GM12878 (cell line): ENCODE results near the gene PLS1. TPM values are rescaled to one million over a fixed set of nuclear protein-coding genes. Genes with fewer than 3 reads are reported as not detected.

Experiments
- ATAC-seq: fragments of 200-7000 bp; cut with Tn5 transposase; 3 replicates; pipeline ENCODE4 v1.9.1; 2020; ENCODE audit warnings: mild to moderate bottlenecking, moderate library complexity
- BruUV-seq: library from RNA; stranded (reverse); fragments of 400-500 nt; replicated peaks from 2 replicates; lab custom pipeline; 2021; lab: Mats Ljungman, UMichigan
- CTCF ChIA-PET: fragments of 300-600 bp; sonication (Branson Sonifier 250); formaldehyde crosslinking; extraction: SDS; loops from one replicate; lab custom pipeline; 2021; ENCODE audit warnings: inconsistent platforms; lab: Yijun Ruan, JAX
- POLR2A ChIA-PET: fragments of 350-600 bp; formaldehyde crosslinking; extraction: SDS; loops from one replicate; lab custom pipeline; 2021; ENCODE audit warnings: inconsistent platforms; lab: Charles Lee
- RAD21 ChIA-PET: fragments of 300-600 bp; sonication (Branson Sonifier 250); formaldehyde crosslinking; loops from one replicate; lab custom pipeline; 2023; ENCODE audit warnings: antibody characterized with exemption; ENCODE audit not compliant: unreplicated experiment; lab: Charles Lee
- SMC1A ChIA-PET: fragments of 300-600 bp; sonication (Branson Sonifier 250); formaldehyde crosslinking; loops from one replicate; lab custom pipeline; 2023; ENCODE audit not compliant: unreplicated experiment, uncharacterized antibody; lab: Charles Lee
- DNase-seq: peaks from one replicate; pipeline ENCODE4 v3.0.0-alpha.2; 2011; ENCODE audit warnings: low read depth, low spot score
- FAIRE-seq: peaks from 3 replicates; lab custom pipeline; 2011; peaks lifted over from hg19 to GRCh38; lab: Jason Lieb, UNC
- H2AFZ ChIP-seq: 2 replicates; pipeline ENCODE4 v1.6.0; 2011; ENCODE audit warnings: low read depth, low read length, control low read depth; ENCODE audit not compliant: control insufficient read depth
- H3K27ac ChIP-seq: 2 replicates; pipeline ENCODE4 v1.5.1; 2011; ENCODE audit warnings: control low read depth; ENCODE audit not compliant: control insufficient read depth, insufficient read depth
- H3K27me3 ChIP-seq, 2 experiments: replicated peaks in 1 of 2; 2 replicates each; pipeline versions ENCODE4 v1.6.0 to v1.6.1; 2011; ENCODE audit warnings: low read length in 1 of 2; ENCODE audit not compliant: control insufficient read depth in 2 of 2, insufficient read depth in 2 of 2
- H3K36me3 ChIP-seq, 2 experiments: 2 replicates each; pipeline ENCODE4 v1.5.1; 2011; ENCODE audit warnings: low read length in 1 of 2; ENCODE audit not compliant: control insufficient read depth in 2 of 2, insufficient read depth in 2 of 2
- H3K4me1 ChIP-seq: 2 replicates; pipeline ENCODE4 v1.6.1; 2011; ENCODE audit warnings: mild to moderate bottlenecking, low read length, moderate library complexity, mixed read lengths; ENCODE audit not compliant: control insufficient read depth, insufficient read depth
- H3K4me2 ChIP-seq: 2 replicates; pipeline ENCODE4 v1.6.0; 2011; ENCODE audit warnings: control low read depth; ENCODE audit not compliant: control insufficient read depth, insufficient read depth
- H3K4me3 ChIP-seq: fragments of 200-600 bp; sonication (generic); 2 replicates; pipeline ENCODE4 v1.5.1; 2016
- H3K79me2 ChIP-seq: 2 replicates; pipeline ENCODE4 v1.6.0; 2011; ENCODE audit warnings: low read length; ENCODE audit not compliant: control insufficient read depth, insufficient read depth
- H3K9ac ChIP-seq: 2 replicates; pipeline ENCODE4 v1.8.0; 2011; ENCODE audit warnings: low read length, control low read depth, mixed read lengths; ENCODE audit not compliant: control insufficient read depth, insufficient read depth
- H3K9me3 ChIP-seq: replicated peaks from 3 replicates; pipeline ENCODE4 v1.5.1; 2011; ENCODE audit warnings: mild to moderate bottlenecking, low read length; ENCODE audit not compliant: control insufficient read depth, insufficient read depth
- H4K20me1 ChIP-seq: 2 replicates; pipeline ENCODE4 v1.6.0; 2011; ENCODE audit not compliant: control insufficient read depth, insufficient read depth
- HCFC1 ChIP-seq: fragments of 150-350 bp; IDR thresholded peaks from 2 replicates; pipeline ENCODE4 v1.6.1; 2014; ENCODE audit warnings: low read length
- IKZF1 ChIP-seq: fragments of 450-650 bp; conservative IDR thresholded peaks from 2 replicates; pipeline ENCODE4 v1.6.1; 2017; ENCODE audit warnings: antibody characterized with exemption, mild to moderate bottlenecking
- NR2C2 ChIP-seq: IDR thresholded peaks from 2 replicates; pipeline ENCODE4 v1.6.1; 2011; ENCODE audit warnings: borderline replicate concordance, low read depth; ENCODE audit not compliant: control insufficient read depth, insufficient read length
- RAD21 ChIP-seq: IDR thresholded peaks from 2 replicates; pipeline ENCODE4 v1.6.1; 2011; ENCODE audit warnings: mild to moderate bottlenecking, low read depth, low read length, moderate library complexity; ENCODE audit not compliant: insufficient read depth
- RCOR1 ChIP-seq: conservative IDR thresholded peaks from 2 replicates; pipeline ENCODE4 v1.6.1; 2012; ENCODE audit warnings: low read depth, low read length, improper control_type of control experiment
- TARDBP ChIP-seq: IDR thresholded peaks from 2 replicates; pipeline ENCODE4 v1.6.1; 2016; ENCODE audit warnings: borderline replicate concordance
- WGBS: methylation state at CpG from one replicate; pipeline ENCODE4 v1.1.6; 2016; ENCODE audit warnings: low lambda C conversion rate; ENCODE audit not compliant: insufficient replicate concordance, insufficient coverage; ENCODE audit errors: missing lambda C conversion rate; 5-methylcytosine and 5-hydroxymethylcytosine counted together
- in situ Hi-C: fragments of 300-500 bp; cut with MboI; formaldehyde crosslinking; loops from 9 replicates; pipeline ENCODE4 v1.14.3; 2018; ENCODE audit warnings: mixed read lengths
- intact Hi-C: fragments of 100-400 bp; cut with micrococcal nuclease; formaldehyde crosslinking; loops from one replicate; pipeline ENCODE4 v1.14.2; 2022; ENCODE audit not compliant: unreplicated experiment
- polyA plus RNA-seq, 11 experiments: library from polyadenylated mRNA; depleted of rRNA in 4 of 11; unstranded in 6 of 11; stranded (reverse) in 5 of 11; fragments of >200 nt; fragmentation: Nextera tagmentation in 4 of 11; fragmentation: Illumina TruSeq in 1 of 11; extraction: Ambion mirVana in 4 of 11; extraction: Trizol in 1 of 11; gene quantifications; 1 replicate in 1 of 11; 2 replicates in 10 of 11; pipeline versions ENCODE4 v1.2.1 to v1.2.3, GENCODE V29; 2011 to 2016; ENCODE audit warnings: inconsistent platforms in 2 of 11, missing spikeins in 2 of 11, low read depth in 1 of 11
- total RNA-seq, 4 experiments: library from RNA; depleted of rRNA in 3 of 4; stranded (reverse); fragments of >200 nt in 3 of 4; fragmentation: Illumina TruSeq in 1 of 4; extraction: Trizol in 1 of 4; gene quantifications; 2 replicates each; pipeline versions ENCODE4 v1.2.1 to v1.2.3, GENCODE V29; 2013 to 2021

The PLS1 gene
- total and polyA plus RNA-seq, 10 of the 15 experiments (the other 5 are each of a cell fraction or from before 2014, with no cell fraction given) = 0.59 to 11.7 (median 1.7) TPM

- no peak for TF ChIP-seq NR2C2
Observed at GRCh38 chr3:142723968-142724681, 127.9 kb downstream of the PLS1 start, which contains the start of gene TRPC1 (continued).

DNA sequence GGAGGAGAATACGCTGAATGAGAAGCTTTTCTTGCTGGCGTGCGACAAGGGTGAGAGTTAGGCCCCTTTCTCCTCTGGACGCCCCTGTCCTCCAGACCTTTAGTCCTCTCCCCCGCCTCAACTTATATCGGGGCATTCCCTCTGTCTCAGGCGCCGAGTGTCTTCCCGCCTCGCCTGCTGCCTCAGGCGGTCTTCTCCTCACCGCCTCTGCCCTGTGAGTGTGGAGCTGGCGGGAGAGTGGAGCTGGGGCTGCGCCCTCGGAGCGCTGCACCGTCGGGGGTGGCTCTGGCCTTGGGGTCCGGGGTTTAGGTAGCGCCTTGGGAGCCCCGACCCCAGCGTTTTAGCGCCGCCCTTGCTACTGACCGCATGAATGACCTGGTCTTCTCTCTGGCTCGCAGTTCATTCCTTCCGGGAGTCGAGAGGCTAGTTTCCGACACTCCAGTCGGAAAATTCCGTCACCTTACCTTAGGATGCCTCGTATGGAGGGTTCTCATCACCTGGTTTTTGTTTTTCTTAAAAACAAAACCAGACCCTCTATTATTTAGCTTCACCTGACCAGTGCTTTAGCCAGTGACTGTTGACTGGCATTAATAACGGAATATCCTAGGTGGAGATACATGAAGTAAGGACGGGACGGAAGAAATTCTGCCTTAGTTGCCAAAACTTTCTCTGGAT, 128.6 kb downstream of the PLS1 start:
- ChIA-PET POLR2A (no interaction called here), CTCF (no interaction called here), SMC1A (no interaction called here), RAD21 (no interaction called here)
- in situ Hi-C loops (no loop called here), intact Hi-C loops (loop anchor here (5.0 kb wide), 2 partner anchors 703 to 1758 kb away; no protein-coding TSS in a partner anchor)
- peak overlapping the region; percentile 94 for H2AFZ ChIP-seq
- no TSS peak for BruUV-seq
- no peak overlapping the region for H3K9ac ChIP-seq
- TF ChIP-seq HCFC1 (no peak), IKZF1 (no peak), RAD21 (no peak), RCOR1 (no peak), TARDBP (no peak)
- no peak for FAIRE-seq
- H3K79me2 ChIP-seq = no peaks in the 10 kb centered on the region
- peak overlapping the region; percentile 70 for H3K4me3 ChIP-seq
- no peaks in the 10 kb centered on the region for H3K27me3 ChIP-seq
- no peaks in the 10 kb centered on the region for H4K20me1 ChIP-seq
- H3K36me3 ChIP-seq = no peaks in the 10 kb centered on the region
- WGBS = 25% methylated on average over 35 of the region's 35 CpGs
- no peak; the same call in 1 of the 3 replicates for ATAC-seq
- no peak for DNase-seq
- no peaks in the 10 kb centered on the region for H3K9me3 ChIP-seq
- H3K27ac ChIP-seq = no peak overlapping the region
- no peaks in the 10 kb centered on the region for H3K4me1 ChIP-seq
- peak overlapping the region; percentile 36 for H3K4me2 ChIP-seq
